ENCODE data around the gene TNFSF15.

DNA sequence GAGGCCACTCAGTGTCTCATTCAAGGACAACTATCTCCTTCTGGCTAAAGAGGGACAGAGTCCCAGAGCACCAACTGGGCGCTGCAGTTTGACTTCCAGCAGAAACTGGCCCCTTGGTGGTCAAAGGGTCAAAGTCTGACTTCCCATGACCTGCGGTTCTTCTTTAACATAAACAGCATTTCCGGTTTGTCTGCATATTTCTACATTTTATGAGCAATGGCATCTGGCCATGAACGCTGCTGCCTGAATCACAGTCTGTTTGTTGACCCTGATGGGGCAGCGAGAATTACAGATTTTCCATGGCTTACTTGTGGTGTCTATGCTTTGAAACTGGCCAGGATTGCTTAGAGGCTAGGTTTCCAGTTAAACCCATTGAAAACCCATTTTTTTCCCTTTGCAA lies 1.3 kb downstream of the TNFSF15 start:
- TF ChIP-seq, protein P1, sequence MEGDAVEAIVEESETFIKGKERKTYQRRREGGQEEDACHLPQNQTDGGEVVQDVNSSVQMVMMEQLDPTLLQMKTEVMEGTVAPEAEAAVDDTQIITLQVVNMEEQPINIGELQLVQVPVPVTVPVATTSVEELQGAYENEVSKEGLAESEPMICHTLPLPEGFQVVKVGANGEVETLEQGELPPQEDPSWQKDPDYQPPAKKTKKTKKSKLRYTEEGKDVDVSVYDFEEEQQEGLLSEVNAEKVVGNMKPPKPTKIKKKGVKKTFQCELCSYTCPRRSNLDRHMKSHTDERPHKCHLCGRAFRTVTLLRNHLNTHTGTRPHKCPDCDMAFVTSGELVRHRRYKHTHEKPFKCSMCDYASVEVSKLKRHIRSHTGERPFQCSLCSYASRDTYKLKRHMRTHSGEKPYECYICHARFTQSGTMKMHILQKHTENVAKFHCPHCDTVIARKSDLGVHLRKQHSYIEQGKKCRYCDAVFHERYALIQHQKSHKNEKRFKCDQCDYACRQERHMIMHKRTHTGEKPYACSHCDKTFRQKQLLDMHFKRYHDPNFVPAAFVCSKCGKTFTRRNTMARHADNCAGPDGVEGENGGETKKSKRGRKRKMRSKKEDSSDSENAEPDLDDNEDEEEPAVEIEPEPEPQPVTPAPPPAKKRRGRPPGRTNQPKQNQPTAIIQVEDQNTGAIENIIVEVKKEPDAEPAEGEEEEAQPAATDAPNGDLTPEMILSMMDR (conservative IDR thresholded peaks at IDR 0.05; ENCODE audit: low read depth in 2 of 2) = no peak
- no peak for TF ChIP-seq JUNB (IDR thresholded peaks at IDR 0.05; ENCODE audit: unreplicated experiment)
- TF ChIP-seq EZH2phosphoT487 (IDR thresholded peaks at IDR 0.05; ENCODE audit: unreplicated experiment) = no peak
- no peak for TF ChIP-seq ZNF114 (CRISPR knock-in tag; IDR thresholded peaks at IDR 0.05)
- no peak for TF ChIP-seq EZH2 (IDR thresholded peaks at IDR 0.05; ENCODE audit: low read depth, unreplicated experiment)
- no peak for TF ChIP-seq POLR2AphosphoS5 (IDR thresholded peaks at IDR 0.05; ENCODE audit: low read depth)
- TF ChIP-seq, protein P2, sequence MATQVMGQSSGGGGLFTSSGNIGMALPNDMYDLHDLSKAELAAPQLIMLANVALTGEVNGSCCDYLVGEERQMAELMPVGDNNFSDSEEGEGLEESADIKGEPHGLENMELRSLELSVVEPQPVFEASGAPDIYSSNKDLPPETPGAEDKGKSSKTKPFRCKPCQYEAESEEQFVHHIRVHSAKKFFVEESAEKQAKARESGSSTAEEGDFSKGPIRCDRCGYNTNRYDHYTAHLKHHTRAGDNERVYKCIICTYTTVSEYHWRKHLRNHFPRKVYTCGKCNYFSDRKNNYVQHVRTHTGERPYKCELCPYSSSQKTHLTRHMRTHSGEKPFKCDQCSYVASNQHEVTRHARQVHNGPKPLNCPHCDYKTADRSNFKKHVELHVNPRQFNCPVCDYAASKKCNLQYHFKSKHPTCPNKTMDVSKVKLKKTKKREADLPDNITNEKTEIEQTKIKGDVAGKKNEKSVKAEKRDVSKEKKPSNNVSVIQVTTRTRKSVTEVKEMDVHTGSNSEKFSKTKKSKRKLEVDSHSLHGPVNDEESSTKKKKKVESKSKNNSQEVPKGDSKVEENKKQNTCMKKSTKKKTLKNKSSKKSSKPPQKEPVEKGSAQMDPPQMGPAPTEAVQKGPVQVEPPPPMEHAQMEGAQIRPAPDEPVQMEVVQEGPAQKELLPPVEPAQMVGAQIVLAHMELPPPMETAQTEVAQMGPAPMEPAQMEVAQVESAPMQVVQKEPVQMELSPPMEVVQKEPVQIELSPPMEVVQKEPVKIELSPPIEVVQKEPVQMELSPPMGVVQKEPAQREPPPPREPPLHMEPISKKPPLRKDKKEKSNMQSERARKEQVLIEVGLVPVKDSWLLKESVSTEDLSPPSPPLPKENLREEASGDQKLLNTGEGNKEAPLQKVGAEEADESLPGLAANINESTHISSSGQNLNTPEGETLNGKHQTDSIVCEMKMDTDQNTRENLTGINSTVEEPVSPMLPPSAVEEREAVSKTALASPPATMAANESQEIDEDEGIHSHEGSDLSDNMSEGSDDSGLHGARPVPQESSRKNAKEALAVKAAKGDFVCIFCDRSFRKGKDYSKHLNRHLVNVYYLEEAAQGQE (IDR thresholded peaks at IDR 0.05; ENCODE audit: unreplicated experiment) = no peak
- no peak for TF ChIP-seq CREB1 (CRISPR knock-in tag; IDR thresholded peaks at IDR 0.05; ENCODE audit: low read depth)
- TF ChIP-seq ZNF331 (CRISPR knock-in tag; IDR thresholded peaks at IDR 0.05; ENCODE audit: low read depth) = no peak
- TF ChIP-seq, protein P3, sequence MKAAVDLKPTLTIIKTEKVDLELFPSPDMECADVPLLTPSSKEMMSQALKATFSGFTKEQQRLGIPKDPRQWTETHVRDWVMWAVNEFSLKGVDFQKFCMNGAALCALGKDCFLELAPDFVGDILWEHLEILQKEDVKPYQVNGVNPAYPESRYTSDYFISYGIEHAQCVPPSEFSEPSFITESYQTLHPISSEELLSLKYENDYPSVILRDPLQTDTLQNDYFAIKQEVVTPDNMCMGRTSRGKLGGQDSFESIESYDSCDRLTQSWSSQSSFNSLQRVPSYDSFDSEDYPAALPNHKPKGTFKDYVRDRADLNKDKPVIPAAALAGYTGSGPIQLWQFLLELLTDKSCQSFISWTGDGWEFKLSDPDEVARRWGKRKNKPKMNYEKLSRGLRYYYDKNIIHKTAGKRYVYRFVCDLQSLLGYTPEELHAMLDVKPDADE (IDR thresholded peaks at IDR 0.05) = no peak
- TF ChIP-seq NANOG (IDR thresholded peaks at IDR 0.05; ENCODE audit: borderline replicate concordance) = no peak

All from GM23338 (cell line).